KMS-11 (cell line): ENCODE measurements around the gene AMZ1.
"Not testable (repeated sequence)": the region's sequence is repeated elsewhere in the genome, so short reads cannot be mapped to it uniquely, and the experiment has no call there.

Experiments
- H2AFZ ChIP-seq: fragments of 200-600 bp; sonication (generic); 2 replicates; pipeline ENCODE4 v1.6.1; 2016; ENCODE audit warnings: antibody characterized with exemption, mixed run types, low read depth
- H3K27ac ChIP-seq: fragments of 200-600 bp; sonication (generic); 2 replicates; pipeline ENCODE4 v1.6.1; 2016; ENCODE audit warnings: mild to moderate bottlenecking, mixed run types
- H3K27me3 ChIP-seq: fragments of 200-600 bp; sonication (generic); 2 replicates; pipeline ENCODE4 v1.6.1; 2017; ENCODE audit warnings: mild to moderate bottlenecking, low read depth, mixed run types, moderate library complexity; ENCODE audit not compliant: insufficient read depth
- H3K36me3 ChIP-seq: fragments of 200-600 bp; sonication (generic); 2 replicates; pipeline ENCODE4 v1.6.1; 2017; ENCODE audit warnings: mild to moderate bottlenecking, mixed run types; ENCODE audit not compliant: insufficient read depth
- H3K4me1 ChIP-seq: fragments of 200-600 bp; sonication (generic); 2 replicates; pipeline ENCODE4 v1.6.1; 2016; ENCODE audit warnings: mild to moderate bottlenecking, low read depth, mixed run types; ENCODE audit not compliant: poor library complexity, severe bottlenecking
- H3K4me2 ChIP-seq: fragments of 200-600 bp; sonication (generic); 2 replicates; pipeline ENCODE4 v1.7.0; 2016; ENCODE audit warnings: mild to moderate bottlenecking, mixed run types
- H3K4me3 ChIP-seq: fragments of 200-600 bp; sonication (generic); IDR thresholded peaks from 2 replicates; pipeline ENCODE4 v1.6.1; 2017; ENCODE audit warnings: low read depth, low read length, mixed read lengths; ENCODE audit not compliant: insufficient read depth
- H3K79me2 ChIP-seq: fragments of 200-600 bp; sonication (generic); 2 replicates; pipeline ENCODE4 v1.6.1; 2016; ENCODE audit warnings: low read depth, mixed run types; ENCODE audit not compliant: insufficient read depth
- H3K9ac ChIP-seq: fragments of 200-600 bp; sonication (generic); 2 replicates; pipeline ENCODE4 v1.6.1; 2016; ENCODE audit warnings: mild to moderate bottlenecking, mixed run types
- H4K20me1 ChIP-seq: fragments of 200-600 bp; sonication (generic); 2 replicates; pipeline ENCODE4 v1.6.1; 2016; ENCODE audit warnings: mild to moderate bottlenecking, mixed run types; ENCODE audit not compliant: insufficient read depth
- CTCF ChIP-seq: fragments of 200-600 bp; sonication (generic); conservative IDR thresholded peaks from 2 replicates; pipeline ENCODE4 v1.6.1; 2017; ENCODE audit warnings: low read depth, mild to moderate bottlenecking, antibody characterized with exemption, low read length, moderate library complexity, mixed read lengths

Gene AMZ1

DNA sequence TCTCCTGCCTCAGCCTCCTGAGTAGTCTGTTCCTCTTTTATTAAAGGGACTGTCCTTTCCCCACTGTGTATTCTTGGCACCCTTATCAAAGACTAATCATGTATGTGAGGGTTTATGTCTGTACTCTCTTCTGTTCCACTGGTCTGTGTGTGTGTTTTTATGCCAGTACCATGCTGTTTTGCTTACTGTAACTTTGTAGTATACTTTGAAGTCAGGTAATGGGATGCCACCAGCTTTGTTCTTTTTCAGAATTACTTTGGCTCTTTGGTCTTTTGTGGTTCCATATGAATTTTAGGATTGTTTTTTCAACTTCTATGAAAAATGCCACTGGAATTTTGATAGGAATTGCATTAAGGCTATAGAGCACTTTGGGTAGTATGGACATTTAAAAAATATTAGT is 14.1 kb upstream of the AMZ1 start:
- peaks cover 7% of the 10 kb centered on the region for H3K4me1 ChIP-seq
- peaks cover 5% of the 10 kb centered on the region; the same call in 1 of the 2 replicates for H3K27me3 ChIP-seq
- no peaks in the 10 kb centered on the region for H4K20me1 ChIP-seq
- TF ChIP-seq CTCF: no peak
- no peak overlapping the region for H3K4me3 ChIP-seq
- no peak overlapping the region for H3K27ac ChIP-seq
- no peaks in the 10 kb centered on the region for H3K79me2 ChIP-seq
- no peak overlapping the region for H3K4me2 ChIP-seq
- H3K36me3 ChIP-seq: no peaks in the 10 kb centered on the region
- no peak overlapping the region for H3K9ac ChIP-seq
- H2AFZ ChIP-seq: no peak overlapping the region

DNA sequence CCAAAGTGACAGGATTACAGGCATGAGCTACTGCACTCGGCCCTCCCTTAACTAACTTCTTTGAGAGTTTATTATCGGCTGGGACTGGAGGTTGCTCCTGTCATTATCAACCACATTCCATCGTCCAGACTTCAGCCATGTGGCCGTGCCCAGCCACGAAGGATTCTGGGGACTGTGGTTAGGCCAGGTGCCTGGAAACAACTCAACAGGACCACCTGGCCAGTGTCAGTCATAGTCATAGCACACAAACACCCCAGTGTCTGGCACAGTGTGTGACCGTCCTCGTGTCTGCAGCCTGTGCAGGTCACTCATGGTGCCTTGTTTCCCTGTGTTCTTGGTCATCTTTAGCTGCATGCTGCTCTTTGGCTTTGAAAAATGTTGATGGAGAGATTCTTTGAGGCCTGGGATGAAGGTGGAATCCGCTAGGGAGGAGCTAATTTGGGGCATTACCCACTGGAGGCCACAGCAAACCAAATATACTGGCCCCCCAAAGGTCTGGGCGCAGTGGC is 12.7 kb upstream of the AMZ1 start:
- no peaks in the 10 kb centered on the region for H3K79me2 ChIP-seq
- H3K4me1 ChIP-seq: peaks cover 7% of the 10 kb centered on the region
- no peaks in the 10 kb centered on the region for H3K36me3 ChIP-seq
- no peak for TF ChIP-seq CTCF
- H2AFZ ChIP-seq: no peak overlapping the region
- no peak overlapping the region for H3K4me2 ChIP-seq
- H3K27me3 ChIP-seq: no peaks in the 10 kb centered on the region; the same call in 1 of the 2 replicates
- H4K20me1 ChIP-seq: no peaks in the 10 kb centered on the region
- H3K9ac ChIP-seq: no peak overlapping the region
- H3K4me3 ChIP-seq: no peak overlapping the region
- no peak overlapping the region for H3K27ac ChIP-seq

GRCh38 chr7:2676576-2676975 is 11.4 kb upstream of the AMZ1 start:
- H4K20me1 ChIP-seq, H3K36me3 ChIP-seq, H2AFZ ChIP-seq, H3K4me1 ChIP-seq, H3K27ac ChIP-seq, H3K4me2 ChIP-seq, H3K27me3 ChIP-seq, H3K9ac ChIP-seq, H3K4me3 ChIP-seq, H3K79me2 ChIP-seq: not testable (repeated sequence)

GRCh38 chr7:2678454-2678853 is 9.5 kb upstream of the AMZ1 start:
- not testable (repeated sequence) for H2AFZ ChIP-seq, H3K27ac ChIP-seq, H3K79me2 ChIP-seq, H3K9ac ChIP-seq, H3K4me2 ChIP-seq, H4K20me1 ChIP-seq, H3K4me3 ChIP-seq, H3K4me1 ChIP-seq, H3K36me3 ChIP-seq
- peaks cover 22% of the 10 kb centered on the region; the same call in 1 of the 2 replicates for H3K27me3 ChIP-seq

DNA sequence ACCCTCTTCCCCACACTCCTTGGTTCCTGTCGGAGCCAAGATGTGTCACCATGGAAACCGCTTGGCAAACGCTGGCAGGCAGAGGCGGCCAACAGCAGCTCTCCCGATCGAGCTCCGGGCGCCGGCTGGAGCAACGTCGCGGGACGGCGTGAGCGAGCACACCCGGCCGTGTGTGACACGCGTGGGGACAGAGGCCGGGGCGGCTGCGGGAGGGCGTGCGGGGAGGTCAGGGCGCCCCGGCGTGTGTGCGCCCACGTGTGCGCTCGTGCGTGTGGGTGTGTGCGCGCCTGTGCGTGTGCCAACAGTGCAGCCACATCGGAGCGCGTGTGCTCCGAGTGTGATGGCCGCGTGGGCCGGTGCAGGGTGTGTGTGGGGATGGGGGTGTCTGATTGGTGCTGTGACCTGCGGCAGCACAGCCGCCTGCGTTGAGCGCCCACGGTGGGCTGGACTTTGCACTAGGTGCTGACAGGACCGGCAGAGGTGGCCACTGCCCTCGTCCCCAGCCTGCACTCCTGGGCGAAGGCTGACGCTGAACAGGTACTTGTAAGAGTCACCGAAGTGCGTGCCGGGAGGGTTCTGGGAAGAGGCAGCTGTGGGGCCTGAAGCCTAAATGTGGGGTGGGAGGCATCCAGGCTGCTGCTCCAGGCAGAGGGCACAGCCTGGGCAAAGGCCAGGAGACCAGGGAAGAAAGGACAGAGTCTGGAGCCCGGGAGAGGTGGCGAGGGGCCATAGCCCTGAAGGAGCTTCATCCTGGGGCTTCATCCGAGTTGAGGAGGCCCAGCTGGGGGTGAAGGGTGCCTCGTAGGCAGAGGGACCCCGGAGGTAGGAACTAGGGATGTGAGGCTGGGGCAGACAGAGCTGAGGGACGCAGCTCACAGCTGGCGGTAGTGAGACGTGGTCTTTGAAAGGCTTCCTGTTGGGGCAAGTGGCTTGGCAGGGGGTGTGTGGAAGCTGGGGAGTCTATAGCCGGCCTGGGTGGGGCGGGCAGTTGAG is 8.6 kb upstream of the AMZ1 start:
- H3K4me3 ChIP-seq, H4K20me1 ChIP-seq, H2AFZ ChIP-seq, H3K4me2 ChIP-seq, H3K4me1 ChIP-seq, H3K9ac ChIP-seq, H3K27ac ChIP-seq, H3K36me3 ChIP-seq, H3K79me2 ChIP-seq: not testable (repeated sequence)
- H3K27me3 ChIP-seq: peaks cover 26% of the 10 kb centered on the region; the same call in 1 of the 2 replicates
